ENCODE results near the gene GAS7. TPM values are rescaled to one million over a fixed set of nuclear protein-coding genes. Genes with fewer than 3 reads are reported as not detected.

The GAS7 gene
- total and polyA plus RNA-seq, 3 donors from 2014 or later: 70.2 to 184 (median 152) TPM

DNA sequence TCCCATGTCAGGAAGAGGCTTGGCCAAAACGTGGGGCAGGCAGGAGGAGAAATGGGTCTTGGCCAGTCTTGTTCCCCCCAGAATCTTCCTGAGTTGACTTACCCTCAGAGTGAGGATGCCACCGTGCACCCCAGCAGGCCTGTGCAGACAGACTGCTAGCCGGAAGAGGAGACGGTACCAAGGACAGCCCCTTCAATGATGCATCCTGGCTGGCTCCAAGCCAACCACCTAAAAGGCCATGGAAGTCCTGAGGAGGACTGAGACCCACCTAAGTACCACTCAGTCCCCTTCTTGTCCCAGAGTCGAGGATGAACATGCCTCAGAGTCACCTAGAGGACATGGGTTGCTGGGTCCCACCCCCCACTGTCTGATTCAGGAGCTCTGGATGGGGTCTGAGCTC, 246.6 kb downstream of the GAS7 start:
- Histone ChIP-seq H3K36me3 (ENCODE audit: low read depth, missing control alignments) (no peaks in the 10 kb centered on the region), H3K4me3 (no peak overlapping the region), H3K9me3 (no peaks in the 10 kb centered on the region), H3K27me3 (no peaks in the 10 kb centered on the region), H3K27ac (no peak overlapping the region), H3K4me1 (peaks cover 6% of the 10 kb centered on the region)
- TF ChIP-seq, protein P1, sequence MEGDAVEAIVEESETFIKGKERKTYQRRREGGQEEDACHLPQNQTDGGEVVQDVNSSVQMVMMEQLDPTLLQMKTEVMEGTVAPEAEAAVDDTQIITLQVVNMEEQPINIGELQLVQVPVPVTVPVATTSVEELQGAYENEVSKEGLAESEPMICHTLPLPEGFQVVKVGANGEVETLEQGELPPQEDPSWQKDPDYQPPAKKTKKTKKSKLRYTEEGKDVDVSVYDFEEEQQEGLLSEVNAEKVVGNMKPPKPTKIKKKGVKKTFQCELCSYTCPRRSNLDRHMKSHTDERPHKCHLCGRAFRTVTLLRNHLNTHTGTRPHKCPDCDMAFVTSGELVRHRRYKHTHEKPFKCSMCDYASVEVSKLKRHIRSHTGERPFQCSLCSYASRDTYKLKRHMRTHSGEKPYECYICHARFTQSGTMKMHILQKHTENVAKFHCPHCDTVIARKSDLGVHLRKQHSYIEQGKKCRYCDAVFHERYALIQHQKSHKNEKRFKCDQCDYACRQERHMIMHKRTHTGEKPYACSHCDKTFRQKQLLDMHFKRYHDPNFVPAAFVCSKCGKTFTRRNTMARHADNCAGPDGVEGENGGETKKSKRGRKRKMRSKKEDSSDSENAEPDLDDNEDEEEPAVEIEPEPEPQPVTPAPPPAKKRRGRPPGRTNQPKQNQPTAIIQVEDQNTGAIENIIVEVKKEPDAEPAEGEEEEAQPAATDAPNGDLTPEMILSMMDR (IDR thresholded peaks at IDR 0.05): no peak
- TF ChIP-seq POLR2A (IDR thresholded peaks at IDR 0.05): no peak
- intact Hi-C loops (cut with DNase I; ENCODE audit: low total_unique reads): no loop called here
- 76 to 83% methylated on average over 4 to 5 of the region's 5 CpGs for WGBS, 2 donors
- DNase-seq: no peak

DNA sequence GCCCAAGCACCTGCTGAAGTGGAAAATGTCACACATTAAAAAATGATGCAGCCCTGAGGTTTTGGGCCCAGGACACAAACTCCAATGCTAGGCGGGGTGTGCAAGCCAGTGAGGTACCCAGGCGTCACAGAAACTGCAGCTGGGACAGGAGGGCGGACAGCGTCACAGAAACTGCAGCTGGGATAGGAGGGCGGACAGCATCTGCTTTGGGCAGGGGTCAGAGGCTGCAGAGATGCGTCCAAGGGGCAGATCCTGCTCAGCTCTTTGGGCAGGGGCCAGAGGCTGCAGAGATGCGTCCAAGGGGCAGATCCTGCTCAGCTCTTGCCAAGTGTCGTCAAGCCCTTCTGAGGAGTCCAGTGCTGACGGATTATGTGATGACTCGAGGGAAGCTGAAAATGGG, 249.5 kb downstream of the GAS7 start:
- Histone ChIP-seq H3K4me3 (no peak overlapping the region), H3K9me3 (no peaks in the 10 kb centered on the region), H3K36me3 (ENCODE audit: low read depth, missing control alignments) (no peaks in the 10 kb centered on the region), H3K4me1 (peaks cover 6% of the 10 kb centered on the region), H3K27ac (no peak overlapping the region), H3K27me3 (no peaks in the 10 kb centered on the region)
- no peak for DNase-seq
- intact Hi-C loops (cut with DNase I; ENCODE audit: low total_unique reads): no loop called here
- 57 to 68% methylated on average over 10 of the region's 10 CpGs for WGBS, 2 donors
- TF ChIP-seq POLR2A (IDR thresholded peaks at IDR 0.05): no peak
- TF ChIP-seq, protein P1 (IDR thresholded peaks at IDR 0.05): no peak

- DNase-seq: no peak
Observed at GRCh38 chr17:9944704-9945103, 253.7 kb downstream of the GAS7 start.

GRCh38 chr17:9943343-9943742, 255.1 kb downstream of the GAS7 start:
- no peak for TF ChIP-seq POLR2A (IDR thresholded peaks at IDR 0.05)
- TF ChIP-seq, protein P1 (IDR thresholded peaks at IDR 0.05): no peak
- H3K27me3 ChIP-seq: no peaks in the 10 kb centered on the region
- 76 to 88% methylated on average over 9 of the region's 9 CpGs for WGBS, 2 donors
- no peak overlapping the region for H3K27ac ChIP-seq
- intact Hi-C loops (cut with DNase I; ENCODE audit: low total_unique reads): no loop called here
- no peaks in the 10 kb centered on the region for H3K4me1 ChIP-seq
- DNase-seq: no peak
- no peaks in the 10 kb centered on the region for H3K9me3 ChIP-seq
- H3K4me3 ChIP-seq: no peak overlapping the region
- H3K36me3 ChIP-seq (ENCODE audit: low read depth, missing control alignments): no peaks in the 10 kb centered on the region

More at GRCh38 chr17:9944704-9945103, 253.7 kb downstream of the GAS7 start:
- H3K9me3 ChIP-seq: no peaks in the 10 kb centered on the region
- TF ChIP-seq, protein P1 (IDR thresholded peaks at IDR 0.05): no peak
- no peak for TF ChIP-seq POLR2A (IDR thresholded peaks at IDR 0.05)
- peaks cover 6% of the 10 kb centered on the region for H3K4me1 ChIP-seq
- no peak overlapping the region for H3K27ac ChIP-seq
- intact Hi-C loops (cut with DNase I; ENCODE audit: low total_unique reads): no loop called here
- H3K4me3 ChIP-seq: no peak overlapping the region
- 68 to 89% methylated on average over 4 to 7 of the region's 7 CpGs for WGBS, 2 donors
- no peaks in the 10 kb centered on the region for H3K36me3 ChIP-seq (ENCODE audit: low read depth, missing control alignments)
- H3K27me3 ChIP-seq: no peaks in the 10 kb centered on the region

DNA sequence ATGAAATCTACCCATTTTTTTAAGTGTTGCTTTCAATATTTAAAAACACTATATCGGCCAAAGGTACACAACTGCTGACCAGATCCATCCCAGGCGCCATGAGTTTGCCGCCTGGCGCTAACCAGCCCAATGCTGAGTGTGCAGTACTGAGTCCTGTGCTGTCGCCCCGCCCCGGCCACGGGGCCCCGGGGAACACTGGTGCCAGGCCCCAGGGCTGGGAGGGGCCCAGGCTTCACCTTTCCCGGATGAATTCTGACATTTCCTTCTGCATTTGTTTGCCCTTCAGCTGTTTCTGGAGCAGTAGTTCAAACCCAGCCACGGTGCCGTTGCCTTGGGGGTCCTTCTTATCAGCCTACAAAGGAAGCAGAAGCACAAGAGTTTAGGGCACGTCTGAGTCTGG, 255.5 kb downstream of the GAS7 start:
- H3K4me1 ChIP-seq: no peaks in the 10 kb centered on the region
- WGBS, 2 donors: 80 to 86% methylated on average over 8 to 13 of the region's 13 CpGs
- no peak overlapping the region for H3K27ac ChIP-seq
- no peak for TF ChIP-seq POLR2A (IDR thresholded peaks at IDR 0.05)
- TF ChIP-seq, protein P1 (IDR thresholded peaks at IDR 0.05): no peak
- H3K27me3 ChIP-seq: no peaks in the 10 kb centered on the region
- no peak for DNase-seq
- intact Hi-C loops (cut with DNase I; ENCODE audit: low total_unique reads): no loop called here
- H3K4me3 ChIP-seq: no peak overlapping the region
- no peaks in the 10 kb centered on the region for H3K36me3 ChIP-seq (ENCODE audit: low read depth, missing control alignments)
- H3K9me3 ChIP-seq: no peaks in the 10 kb centered on the region
